ENCODE measurements around the gene CELF2. TPM values are rescaled to one million over a fixed set of nuclear protein-coding genes. Genes with fewer than 3 reads are reported as not detected.

The CELF2 gene
- total RNA-seq, 1 donor from 2014 or later: 4.0 TPM

- no peak for DNase-seq (ENCODE audit: low read depth in 2 of 2)
Measured at GRCh38 chr10:11295492-11295891, 277.8 kb downstream of the CELF2 start.

- DNase-seq (ENCODE audit: low read depth in 2 of 2): no peak
Measured at GRCh38 chr10:11297136-11297535, 279.5 kb downstream of the CELF2 start.

DNA sequence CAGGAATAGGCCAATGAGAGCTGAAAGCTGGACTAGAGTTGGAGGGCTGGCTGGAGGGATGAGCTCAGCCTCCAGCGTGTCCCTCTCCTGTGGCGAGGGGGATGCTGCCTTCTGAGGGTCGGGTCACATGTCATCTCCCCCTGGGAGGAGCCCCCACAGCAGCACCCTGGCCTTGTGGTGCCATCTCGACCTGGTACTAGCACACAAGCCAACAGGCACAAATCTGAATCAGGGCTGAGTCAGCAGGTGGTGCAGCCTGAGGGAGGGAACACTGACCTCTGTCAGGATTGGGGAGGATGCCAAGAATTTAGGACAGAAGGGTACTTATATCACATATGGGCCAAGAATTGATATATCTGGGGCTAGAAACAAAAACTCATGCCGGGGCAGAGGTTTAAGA, 280.4 kb downstream of the CELF2 start:
- no peak for DNase-seq (ENCODE audit: low read depth in 2 of 2)

DNA sequence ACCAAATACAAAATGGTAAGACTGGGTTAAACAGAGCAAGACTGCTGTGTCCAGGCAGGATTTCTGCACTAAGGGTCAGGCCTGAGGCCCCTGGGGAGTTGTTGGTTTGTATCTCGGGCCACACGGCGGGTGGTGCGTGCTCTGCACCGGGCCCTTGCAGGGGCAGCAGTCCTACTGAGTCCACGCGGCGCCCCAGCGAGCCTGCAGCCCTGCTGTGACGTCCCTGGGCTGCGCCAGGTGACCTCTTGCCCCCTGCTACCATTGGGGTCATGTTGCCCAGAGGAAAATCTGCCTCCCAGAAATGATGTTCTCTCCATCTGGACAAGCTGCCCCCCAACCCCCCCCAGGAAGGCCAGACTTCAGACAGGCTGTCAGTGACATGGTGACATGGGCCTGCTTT, 281.5 kb downstream of the CELF2 start:
- no peak for DNase-seq (ENCODE audit: low read depth in 2 of 2)

DNA sequence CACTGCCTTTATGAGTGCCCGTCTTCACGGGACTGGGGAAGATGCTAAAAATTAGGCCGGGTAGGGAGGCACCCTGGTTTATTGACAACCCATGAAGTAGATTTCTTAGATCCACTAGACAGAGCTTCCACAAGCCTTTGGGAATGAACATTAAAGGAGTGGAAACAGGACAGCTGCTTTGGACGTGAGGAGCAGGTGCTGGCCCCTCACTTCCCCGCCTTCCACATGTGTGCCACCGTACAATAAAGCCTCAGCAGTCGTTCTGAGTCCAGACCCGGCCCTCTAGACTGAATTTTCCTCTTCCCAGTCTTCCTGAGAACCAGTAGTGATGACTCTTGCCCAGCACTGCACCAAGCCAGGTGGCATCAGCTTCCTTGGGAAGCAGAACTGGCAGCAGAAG, 282.4 kb downstream of the CELF2 start:
- no peak for DNase-seq (ENCODE audit: low read depth in 2 of 2)

DNA sequence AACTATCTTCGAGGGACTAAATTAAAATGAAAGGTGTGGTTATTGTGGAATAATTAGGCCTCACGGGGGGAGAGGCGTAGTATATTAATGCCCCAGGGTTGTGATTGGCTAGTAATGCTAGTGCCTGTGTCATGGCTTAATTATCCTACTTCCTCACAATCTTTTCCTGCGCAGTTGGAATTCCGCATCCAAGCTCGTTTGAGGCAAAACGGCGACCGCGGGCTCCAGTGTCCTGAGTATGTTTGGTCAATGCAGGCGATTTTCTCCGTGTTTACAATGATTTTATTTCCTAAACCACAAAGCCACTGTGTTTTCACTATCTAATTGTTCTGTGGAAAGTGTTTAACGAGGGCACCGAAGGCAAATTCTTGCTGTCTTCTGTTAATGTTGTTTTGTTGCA, 282.9 kb downstream of the CELF2 start:
- DNase-seq (ENCODE audit: low read depth in 2 of 2): no peak

DNA sequence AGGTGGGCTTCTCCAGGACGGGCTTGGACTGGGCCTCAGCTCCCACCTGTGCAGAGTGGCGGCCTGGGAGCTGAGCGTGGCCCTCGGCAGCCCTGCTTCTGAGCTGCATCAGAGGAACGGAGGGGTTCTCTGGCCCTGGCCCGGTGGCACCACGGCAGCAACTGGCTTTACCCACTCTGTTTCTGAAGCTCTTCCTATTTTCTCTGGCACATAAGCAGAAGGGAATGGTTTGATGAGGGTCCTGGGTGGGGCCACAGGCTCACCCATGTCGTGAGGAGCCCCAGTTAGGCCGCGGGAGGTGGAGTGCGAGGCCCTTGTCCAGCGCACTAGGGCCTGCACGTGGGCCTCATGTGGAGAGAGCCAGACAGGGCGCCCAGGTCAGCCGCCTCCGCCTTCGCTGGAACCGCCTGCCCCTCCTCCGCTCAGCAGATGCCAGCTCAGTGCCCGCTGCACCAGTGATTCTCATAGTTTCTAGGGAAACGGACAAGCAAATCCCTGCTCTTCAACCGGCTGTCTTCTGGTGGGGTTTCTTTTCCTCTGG, 284.0 kb downstream of the CELF2 start:
- no peak for DNase-seq (ENCODE audit: low read depth in 2 of 2)

DNA sequence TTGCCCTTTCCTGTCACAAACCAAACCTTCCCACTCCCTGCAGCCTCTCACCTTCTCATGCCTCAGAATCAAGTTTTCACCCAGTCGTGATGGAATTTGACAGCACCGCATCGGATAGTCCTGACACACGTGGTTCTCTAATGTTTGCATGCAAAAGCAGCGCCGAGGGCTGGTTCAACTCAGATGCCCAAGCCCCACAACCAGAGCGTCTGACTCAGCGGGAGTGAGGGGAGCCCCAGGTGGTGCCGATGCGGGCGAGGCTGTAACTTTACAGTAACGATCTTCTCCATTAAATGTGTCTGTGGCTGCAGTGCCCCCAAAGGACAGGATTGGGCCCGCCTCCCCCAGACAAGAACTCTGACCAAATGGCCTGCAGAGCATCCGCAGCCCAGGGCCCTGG, 284.5 kb downstream of the CELF2 start:
- DNase-seq (ENCODE audit: low read depth in 2 of 2): no peak

- no peak for DNase-seq (ENCODE audit: low read depth in 2 of 2)
Measured at GRCh38 chr10:11303361-11304170, 285.9 kb downstream of the CELF2 start.

DNA sequence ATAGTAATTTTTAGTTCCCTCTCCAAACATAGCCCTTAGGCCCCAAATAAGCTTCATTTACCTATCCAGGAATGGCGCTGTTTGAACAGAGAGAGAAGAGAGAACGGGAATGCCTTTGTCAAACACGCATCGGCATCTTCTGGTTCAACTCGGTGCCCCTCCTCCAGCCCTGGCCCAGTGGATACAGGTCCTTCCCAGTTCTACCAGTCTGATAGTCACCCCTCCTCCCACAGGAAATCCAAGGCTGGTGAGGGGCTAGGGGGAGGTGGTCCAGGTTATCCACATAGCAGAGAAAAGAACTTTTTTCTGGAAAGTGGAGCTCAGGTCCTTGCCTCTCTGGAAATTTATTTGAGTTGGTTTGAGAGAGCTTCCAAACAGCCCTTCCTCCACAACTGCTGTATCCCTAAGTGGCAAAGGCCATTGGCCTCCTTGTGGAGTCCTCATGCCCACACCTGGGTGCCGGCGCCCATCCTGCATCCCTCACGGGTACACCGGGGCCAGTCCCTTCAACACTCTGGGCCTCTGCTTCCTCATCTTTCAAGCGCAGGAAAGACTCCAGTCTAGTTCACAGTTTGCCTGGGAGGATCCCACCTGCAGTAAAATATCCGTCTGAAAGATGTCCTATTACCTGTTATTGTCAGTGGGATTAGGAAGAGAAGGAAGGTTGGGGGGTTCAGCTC, 287.4 kb downstream of the CELF2 start:
- DNase-seq (ENCODE audit: low read depth in 2 of 2): no peak

DNA sequence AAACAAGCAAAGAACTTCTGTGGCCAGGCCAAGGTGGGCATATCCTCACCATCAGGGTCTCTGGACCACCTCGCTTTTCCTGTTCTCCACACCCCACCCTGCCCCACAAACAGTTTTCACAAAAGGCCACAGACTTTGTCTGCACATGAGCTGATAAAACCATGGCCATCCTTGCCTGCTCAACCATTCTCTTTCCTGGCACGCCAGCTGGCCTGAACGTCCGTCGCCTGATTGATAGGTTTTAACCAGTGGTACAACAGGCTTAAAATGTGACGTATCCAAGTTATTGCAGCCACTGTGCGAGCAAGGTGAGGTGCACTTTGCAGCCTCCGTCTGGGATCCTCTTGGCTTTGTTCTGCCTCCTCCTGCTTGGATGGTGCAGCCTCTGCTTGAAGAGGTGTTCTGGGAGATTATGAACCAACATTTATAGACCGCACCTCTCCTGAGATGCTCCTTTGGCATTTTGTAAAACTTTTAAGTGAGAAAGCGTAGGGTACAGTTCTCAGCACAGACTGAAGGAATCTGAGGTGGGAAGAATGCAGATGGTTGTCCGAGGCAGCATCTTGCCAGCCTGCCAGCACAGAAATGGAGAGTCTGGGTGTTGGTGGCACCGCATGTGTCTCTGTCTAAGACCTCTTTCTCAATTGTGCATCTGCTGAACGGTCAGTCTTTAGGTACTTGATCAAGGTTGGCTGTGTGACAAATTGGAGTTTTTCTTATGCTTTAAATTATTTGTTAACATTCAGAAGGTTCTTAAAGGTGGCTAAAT, 288.3 kb downstream of the CELF2 start:
- DNase-seq (ENCODE audit: low read depth in 2 of 2): no peak

- DNase-seq (ENCODE audit: low read depth in 2 of 2): no peak
Measured at GRCh38 chr10:11307004-11307403, 289.3 kb downstream of the CELF2 start.

DNA sequence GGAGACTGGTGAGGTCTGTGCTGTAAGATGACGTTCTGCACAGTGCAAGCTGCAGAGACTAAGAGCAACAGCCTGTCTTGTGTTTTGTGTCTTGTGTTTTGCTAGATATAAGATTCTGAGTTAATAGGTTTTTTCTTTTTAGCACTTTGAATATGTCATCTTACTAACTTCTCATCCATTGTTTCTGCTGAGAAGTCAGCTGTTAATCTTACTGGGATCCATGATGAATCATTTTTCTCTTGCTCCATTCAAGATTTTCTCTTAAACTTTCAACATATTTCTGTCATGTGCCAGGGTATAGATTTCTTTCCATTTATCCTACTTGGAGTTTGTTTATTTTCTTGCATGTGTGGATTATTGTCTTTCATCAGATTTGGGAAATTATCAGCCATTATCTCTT, 290.3 kb downstream of the CELF2 start:
- DNase-seq (ENCODE audit: low read depth in 2 of 2): no peak

DNA sequence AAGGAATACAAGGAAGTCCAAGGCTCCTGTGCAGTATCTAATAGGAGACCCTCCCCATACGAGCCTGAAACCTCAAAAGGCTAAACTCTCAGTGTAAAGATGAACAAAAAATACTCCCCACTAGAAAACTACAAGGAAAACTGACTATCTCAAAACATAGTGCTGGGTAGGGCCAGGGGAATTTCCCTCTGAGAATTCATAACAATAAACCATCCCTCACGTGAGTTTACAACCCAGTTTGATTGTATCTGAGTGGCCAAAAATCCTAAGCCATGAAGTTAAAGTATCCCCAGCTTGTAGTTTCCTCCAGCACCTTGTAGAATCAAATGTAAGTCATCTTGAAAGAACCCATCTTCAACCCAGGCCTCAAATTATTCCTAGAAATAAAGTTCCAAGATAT, 293.4 kb downstream of the CELF2 start:
- no peak for DNase-seq (ENCODE audit: low read depth in 2 of 2)

- DNase-seq (ENCODE audit: low read depth in 2 of 2): no peak
Measured at GRCh38 chr10:11313463-11313862, 295.8 kb downstream of the CELF2 start.

DNA sequence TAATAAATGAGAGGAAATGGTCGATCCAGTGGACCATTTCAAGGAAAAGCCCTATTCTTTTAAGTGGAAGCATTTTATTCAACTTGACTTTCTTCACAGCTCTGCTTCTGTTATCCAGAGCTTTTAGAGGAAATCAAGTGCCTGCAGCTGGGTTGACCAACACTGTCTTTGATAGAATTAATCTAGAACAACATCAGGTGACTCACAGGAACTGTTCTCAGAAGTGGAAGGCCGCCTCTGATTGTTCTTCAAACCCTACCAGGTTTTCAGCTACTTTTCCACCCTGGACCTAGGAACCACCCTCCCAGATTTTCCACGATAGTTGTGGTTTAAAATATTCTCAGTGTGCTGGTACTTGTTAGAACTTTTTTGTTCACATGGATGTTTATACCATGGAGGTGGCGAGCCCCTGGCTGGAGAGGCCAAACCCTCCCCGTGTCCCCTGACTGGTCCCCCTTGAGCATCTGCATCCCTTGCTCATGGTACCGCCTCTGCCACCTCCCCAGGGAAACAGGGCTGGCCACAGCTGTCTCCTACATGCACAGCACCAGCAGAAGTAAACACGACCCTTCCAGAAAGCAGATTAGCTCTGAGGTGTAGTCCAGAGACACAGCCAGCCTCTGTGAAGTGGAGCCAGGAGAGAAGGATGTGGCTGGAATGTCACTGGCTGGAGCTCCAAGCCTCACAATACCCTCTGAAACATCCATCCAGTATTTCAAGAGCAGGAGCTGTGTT, 300.4 kb downstream of the CELF2 start:
- DNase-seq (ENCODE audit: low read depth in 2 of 2): peak in 1 of 2 donors; percentile 55

GRCh38 chr10:11318826-11319598, 301.3 kb downstream of the CELF2 start:
- DNase-seq (ENCODE audit: low read depth in 2 of 2): no peak

GRCh38 chr10:11319990-11320602, 302.4 kb downstream of the CELF2 start:
- DNase-seq (ENCODE audit: low read depth in 2 of 2): no peak

- no peak for DNase-seq (ENCODE audit: low read depth in 2 of 2)
Measured at GRCh38 chr10:11320809-11321520, 303.3 kb downstream of the CELF2 start.

DNA sequence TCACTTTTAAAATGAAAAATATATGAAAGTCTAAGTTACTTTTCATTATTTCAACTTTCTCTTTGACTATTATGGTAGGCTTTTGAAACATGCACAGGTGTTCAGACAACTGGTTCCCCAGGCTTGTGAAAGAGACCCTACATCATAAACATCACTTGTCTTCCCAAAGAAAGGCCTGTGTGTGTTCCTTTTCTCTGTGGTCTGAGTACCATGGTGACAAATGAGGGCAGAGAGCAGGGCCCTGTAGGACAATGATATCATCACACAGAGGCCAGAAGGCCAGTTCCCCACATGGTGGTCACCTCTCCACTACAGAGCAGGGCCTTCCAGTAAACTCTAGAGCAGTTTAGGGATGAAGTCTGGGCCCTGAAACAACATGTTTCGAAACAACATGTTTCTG, 305.0 kb downstream of the CELF2 start:
- DNase-seq (ENCODE audit: low read depth in 2 of 2): no peak

All from dermis microvascular lymphatic vessel endothelial cell (primary cell).